ENCODE measurements around the gene PLCG2.

Gene PLCG2

GRCh38 chr16:81899601-81900000 is 120.5 kb downstream of the PLCG2 start:
- TF ChIP-seq FOXP2 (optimal IDR thresholded peaks at IDR 0.05; ENCODE audit: borderline replicate concordance, extremely low read depth, extremely low read length, insufficient read depth) (no peak), POLR2AphosphoS5 (IDR thresholded peaks at IDR 0.05; ENCODE audit: low read depth, low read length) (no peak)

GRCh38 chr16:81900014-81900413 is 120.9 kb downstream of the PLCG2 start:
- TF ChIP-seq POLR2AphosphoS5 (IDR thresholded peaks at IDR 0.05; ENCODE audit: low read depth, low read length) (no peak), FOXP2 (optimal IDR thresholded peaks at IDR 0.05; ENCODE audit: borderline replicate concordance, extremely low read depth, extremely low read length, insufficient read depth) (no peak), SIN3A (IDR thresholded peaks at IDR 0.05; ENCODE audit: borderline replicate concordance, insufficient read depth, low read length) (no peak), TAF1 (IDR thresholded peaks at IDR 0.05; ENCODE audit: borderline replicate concordance, insufficient read depth, low read length) (no peak), REST (IDR thresholded peaks at IDR 0.05; ENCODE audit: insufficient read depth in 1 of 2, low read depth in 2 of 2, low read length in 2 of 2) (no peak)

GRCh38 chr16:81900456-81900855 is 121.4 kb downstream of the PLCG2 start:
- TF ChIP-seq FOXP2 (optimal IDR thresholded peaks at IDR 0.05; ENCODE audit: borderline replicate concordance, extremely low read depth, extremely low read length, insufficient read depth), result no peak
- TF ChIP-seq POLR2AphosphoS5 (IDR thresholded peaks at IDR 0.05; ENCODE audit: low read depth, low read length), result no peak
- no peak for TF ChIP-seq TAF1 (IDR thresholded peaks at IDR 0.05; ENCODE audit: borderline replicate concordance, insufficient read depth, low read length)
- TF ChIP-seq REST (IDR thresholded peaks at IDR 0.05; ENCODE audit: insufficient read depth in 1 of 2, low read depth in 2 of 2, low read length in 2 of 2), result no peak
- no peak for TF ChIP-seq SIN3A (IDR thresholded peaks at IDR 0.05; ENCODE audit: borderline replicate concordance, insufficient read depth, low read length)

- TF ChIP-seq TAF1 (IDR thresholded peaks at IDR 0.05; ENCODE audit: borderline replicate concordance, insufficient read depth, low read length), result no peak
- TF ChIP-seq SIN3A (IDR thresholded peaks at IDR 0.05; ENCODE audit: borderline replicate concordance, insufficient read depth, low read length), result no peak
- TF ChIP-seq POLR2AphosphoS5 (IDR thresholded peaks at IDR 0.05; ENCODE audit: low read depth, low read length), result no peak
- no peak for TF ChIP-seq FOXP2 (optimal IDR thresholded peaks at IDR 0.05; ENCODE audit: borderline replicate concordance, extremely low read depth, extremely low read length, insufficient read depth)
- no peak for TF ChIP-seq REST (IDR thresholded peaks at IDR 0.05; ENCODE audit: insufficient read depth in 1 of 2, low read depth in 2 of 2, low read length in 2 of 2)
Observed at GRCh38 chr16:81901484-81901883, 122.4 kb downstream of the PLCG2 start.

- TF ChIP-seq FOXP2 (optimal IDR thresholded peaks at IDR 0.05; ENCODE audit: borderline replicate concordance, extremely low read depth, extremely low read length, insufficient read depth) (no peak), REST (IDR thresholded peaks at IDR 0.05; ENCODE audit: insufficient read depth in 1 of 2, low read depth in 2 of 2, low read length in 2 of 2) (no peak), TAF1 (IDR thresholded peaks at IDR 0.05; ENCODE audit: borderline replicate concordance, insufficient read depth, low read length) (no peak), POLR2AphosphoS5 (IDR thresholded peaks at IDR 0.05; ENCODE audit: low read depth, low read length) (no peak), SIN3A (IDR thresholded peaks at IDR 0.05; ENCODE audit: borderline replicate concordance, insufficient read depth, low read length) (no peak)
Observed at GRCh38 chr16:81902025-81902424, 122.9 kb downstream of the PLCG2 start.

Measured in PFSK-1 (cell line).